HG02970 (cell line): ENCODE data around the gene GNB1L.

Experiments
- ATAC-seq: cut with Tn5 transposase; IDR thresholded peaks from one replicate; pipeline ENCODE4 v1.9.1; 2021; ENCODE audit warnings: mild to moderate bottlenecking, moderate library complexity, moderate number of reproducible peaks; ENCODE audit not compliant: unreplicated experiment, low FRiP score

The GNB1L gene

DNA sequence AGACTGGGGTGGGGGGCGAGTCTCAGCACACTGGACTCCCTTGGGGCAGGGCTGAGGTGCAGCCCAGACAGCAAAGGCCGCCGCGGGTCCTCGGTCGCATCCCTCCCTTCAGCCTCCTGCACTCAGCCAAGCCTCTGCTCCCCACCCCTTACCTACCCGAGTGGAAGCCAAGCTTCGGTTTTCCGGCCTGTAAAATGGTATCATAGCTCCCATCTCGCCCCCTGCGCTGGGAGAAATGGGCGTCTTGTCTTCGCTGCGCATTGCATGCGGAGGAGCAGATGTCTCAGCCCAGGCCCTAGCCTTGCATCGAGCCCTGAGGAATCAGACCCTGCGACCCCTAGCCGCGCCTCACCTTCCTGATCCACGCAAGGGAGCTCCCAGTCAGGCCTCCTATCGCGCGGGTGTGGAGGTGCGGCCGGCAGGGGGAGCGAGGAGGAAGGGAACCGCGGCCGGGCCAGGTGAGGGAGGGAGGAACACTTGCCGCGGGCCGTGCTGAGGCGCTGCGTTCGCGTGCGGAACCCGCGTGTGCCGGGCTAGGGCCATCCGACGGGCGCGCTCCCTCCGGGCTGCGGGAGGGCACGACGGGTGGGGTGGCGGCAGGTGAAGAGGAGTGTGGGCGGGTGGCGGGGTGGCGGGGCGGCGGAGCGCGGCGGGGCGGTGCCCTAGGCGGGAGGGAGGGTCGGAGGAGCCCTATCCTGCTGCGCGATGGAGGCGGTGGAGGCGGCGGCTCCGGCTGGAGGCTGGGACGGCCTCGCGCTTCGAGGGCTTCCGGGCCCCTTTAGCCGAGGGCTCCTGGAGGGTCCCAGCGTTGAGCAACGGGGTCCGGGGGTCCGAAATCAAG is 98.2 kb downstream of the GNB1L start:
- ATAC-seq = no peak

DNA sequence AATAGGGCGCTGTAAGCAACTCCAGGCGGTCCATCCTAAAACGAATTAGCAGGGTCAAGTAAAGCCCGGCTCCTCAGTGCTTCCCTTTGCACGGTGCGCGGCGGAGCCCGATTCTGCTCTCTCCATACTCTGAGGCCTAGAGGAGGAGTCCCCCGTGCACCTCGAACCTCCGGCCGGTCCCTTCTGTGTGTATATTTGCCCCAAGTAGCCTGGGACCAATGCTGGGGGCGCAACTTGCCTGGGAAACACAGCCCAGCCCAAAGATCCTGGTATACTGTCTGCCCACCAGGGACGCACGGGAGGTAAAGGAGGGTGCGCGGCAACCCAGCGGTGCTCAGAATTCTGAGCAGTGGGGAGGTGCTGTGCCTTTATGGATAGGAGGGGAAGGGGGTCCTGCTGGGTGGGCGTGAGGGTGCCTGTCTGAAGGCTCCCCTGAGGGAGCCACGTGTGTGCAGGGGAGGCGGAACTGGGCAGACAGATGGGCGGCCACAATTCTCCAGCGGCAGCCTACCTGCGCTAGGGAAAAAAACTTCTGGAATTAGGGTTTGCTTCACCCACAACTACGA is 98.9 kb downstream of the GNB1L start:
- no peak for ATAC-seq

DNA sequence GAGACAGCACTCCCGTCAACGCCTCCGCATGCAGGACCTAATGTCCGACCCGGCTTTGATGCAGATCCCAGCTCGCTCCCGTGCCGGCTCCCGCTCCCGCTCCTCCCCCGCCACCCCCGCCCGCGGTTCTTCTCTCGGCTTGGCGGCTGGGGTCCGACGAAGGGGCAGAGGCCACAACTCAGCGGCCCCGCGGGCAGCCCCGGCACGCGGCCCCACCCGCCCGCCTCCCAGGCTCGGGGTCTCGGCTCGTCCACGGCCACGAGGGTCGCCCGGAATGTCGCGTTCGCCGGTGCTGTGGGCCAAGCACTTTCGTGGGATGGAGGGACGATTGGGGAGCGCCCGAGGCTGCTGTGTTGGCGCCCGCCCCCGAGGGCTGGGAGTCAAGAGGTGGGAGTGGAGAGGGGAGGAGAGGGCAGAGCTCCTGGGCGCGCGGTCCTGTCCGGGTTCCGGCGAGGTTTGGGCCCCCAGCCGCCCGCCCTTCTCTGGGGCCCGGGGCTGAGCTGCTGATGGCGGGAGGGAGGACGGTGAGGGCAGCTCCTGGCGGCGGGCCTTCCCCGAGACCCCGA is 99.4 kb downstream of the GNB1L start:
- no peak for ATAC-seq

DNA sequence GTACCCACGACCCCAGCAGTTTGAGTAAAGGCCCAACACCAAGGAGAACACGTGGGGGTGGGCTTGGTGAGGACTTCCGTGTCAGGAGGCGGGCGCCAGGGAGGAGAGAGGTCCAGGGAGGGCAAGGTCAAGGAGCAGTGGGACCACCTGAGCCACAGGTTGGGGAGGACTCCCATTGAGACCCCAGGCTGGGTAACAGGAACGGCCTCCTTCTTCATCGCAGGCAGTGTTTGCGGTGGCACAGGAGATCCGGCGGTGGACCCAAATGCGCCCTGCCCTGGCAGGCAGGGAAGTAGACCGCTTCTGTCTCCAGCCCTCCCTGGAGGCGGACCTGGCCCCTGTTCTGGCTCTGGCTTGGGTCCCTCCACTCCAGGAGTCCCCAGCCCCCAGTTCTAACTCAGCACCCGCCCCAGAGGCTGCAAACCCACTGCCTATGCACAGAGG is 100.0 kb downstream of the GNB1L start:
- ATAC-seq = no peak

DNA sequence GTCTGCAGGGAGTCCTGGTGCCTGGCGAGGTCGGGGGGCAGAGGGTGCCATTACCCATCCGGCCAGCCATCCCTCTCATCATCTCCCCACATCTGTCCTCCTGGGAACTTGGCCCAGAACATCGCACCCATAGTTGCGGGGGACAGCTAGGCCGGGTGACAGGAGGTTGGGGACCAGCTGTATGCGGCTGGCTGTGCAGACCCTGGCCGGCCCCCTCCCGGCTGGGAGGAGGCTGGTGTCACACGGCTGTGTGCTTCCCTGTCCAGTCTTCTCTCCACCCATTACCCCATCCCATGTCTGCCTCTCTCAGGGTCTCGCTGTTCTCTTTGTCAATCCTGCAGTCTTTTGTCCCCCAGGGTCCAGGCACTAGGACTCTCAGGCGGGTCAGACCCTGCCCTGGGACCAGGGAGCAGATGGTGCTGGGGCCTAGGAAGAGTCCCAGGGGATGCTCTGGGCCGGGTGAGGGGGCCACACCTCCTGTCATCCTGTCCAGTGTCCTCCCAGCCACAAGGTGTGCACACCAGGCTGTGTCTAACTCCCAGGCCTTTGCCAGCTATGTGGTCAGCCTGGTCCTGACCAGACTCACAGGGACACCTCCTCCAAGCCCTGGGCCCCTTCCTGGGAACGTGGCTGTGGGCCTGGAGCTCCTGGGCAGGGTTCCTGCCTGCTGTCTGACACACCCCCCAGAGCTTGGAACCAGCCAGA is 100.5 kb downstream of the GNB1L start:
- ATAC-seq = no peak

DNA sequence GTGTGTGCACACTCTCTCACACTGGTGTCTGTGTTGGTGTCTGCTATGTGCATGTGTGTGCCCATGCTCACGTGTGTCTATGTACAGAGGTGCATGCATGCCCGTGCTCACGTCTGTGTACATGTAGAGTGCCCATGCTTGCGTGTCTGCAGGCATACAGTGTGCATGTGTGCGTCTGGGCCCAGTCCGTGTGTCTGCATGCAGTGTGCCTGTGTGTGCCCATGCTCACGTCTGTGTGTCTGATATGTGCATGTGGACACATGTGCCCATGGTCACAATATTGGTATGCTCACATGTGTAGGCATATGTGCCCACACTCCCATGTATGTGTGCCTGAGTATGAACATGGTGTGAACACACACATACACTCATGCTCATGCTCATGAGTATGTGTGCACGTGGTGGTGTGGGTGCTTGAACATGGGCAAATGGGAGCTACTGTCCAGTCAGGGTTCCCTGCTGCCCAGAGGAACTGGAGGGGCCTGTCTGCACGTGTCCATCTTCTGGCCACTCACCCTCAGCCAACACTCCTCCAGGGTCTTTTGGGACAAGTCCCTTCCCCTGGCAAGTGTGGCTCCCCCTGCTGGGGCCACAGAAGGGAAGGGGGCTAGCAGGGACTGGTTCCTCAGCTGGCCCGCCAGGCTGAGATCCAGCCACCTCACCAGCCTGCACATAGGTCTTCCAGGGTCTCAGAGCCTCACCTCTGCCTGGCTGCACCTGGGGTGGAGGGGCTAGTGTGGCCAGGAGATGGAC is 101.4 kb downstream of the GNB1L start:
- no peak for ATAC-seq

DNA sequence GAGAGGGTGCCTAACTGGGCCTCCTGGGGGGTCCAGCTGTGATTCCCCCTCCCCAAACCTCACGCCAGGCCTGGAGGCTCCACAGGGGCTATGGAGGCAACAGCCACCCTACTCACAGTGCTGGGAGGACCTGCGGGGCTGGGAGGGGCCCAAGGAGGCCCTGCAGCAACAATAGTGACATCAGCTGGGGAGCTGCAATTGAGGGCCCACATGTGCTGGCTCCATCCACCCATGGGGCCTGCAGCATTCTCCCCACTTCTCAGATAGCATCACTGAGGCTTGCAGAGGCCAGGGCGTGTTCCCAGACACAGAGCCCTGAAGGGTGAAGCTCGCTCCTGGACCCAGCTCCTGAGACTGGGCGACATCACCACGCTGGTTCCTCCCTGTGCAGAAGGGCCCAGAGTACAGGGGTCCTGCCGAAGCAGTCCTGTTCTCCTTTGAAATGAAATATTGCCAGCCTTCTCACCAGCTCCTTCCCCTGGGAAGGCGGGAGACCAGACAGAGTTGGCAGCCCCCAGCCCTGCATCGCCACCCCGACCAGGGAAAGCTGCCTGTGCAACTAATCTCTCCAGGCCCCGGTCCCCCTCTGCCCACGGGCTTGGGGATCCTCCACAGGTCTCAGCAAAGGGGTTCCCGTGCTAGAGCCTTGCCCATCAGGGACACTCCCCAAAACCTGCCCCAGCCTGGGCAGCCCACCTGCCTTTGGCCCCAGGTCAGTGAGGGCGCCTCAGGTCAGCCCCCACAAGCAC is 103.0 kb downstream of the GNB1L start:
- no peak for ATAC-seq

DNA sequence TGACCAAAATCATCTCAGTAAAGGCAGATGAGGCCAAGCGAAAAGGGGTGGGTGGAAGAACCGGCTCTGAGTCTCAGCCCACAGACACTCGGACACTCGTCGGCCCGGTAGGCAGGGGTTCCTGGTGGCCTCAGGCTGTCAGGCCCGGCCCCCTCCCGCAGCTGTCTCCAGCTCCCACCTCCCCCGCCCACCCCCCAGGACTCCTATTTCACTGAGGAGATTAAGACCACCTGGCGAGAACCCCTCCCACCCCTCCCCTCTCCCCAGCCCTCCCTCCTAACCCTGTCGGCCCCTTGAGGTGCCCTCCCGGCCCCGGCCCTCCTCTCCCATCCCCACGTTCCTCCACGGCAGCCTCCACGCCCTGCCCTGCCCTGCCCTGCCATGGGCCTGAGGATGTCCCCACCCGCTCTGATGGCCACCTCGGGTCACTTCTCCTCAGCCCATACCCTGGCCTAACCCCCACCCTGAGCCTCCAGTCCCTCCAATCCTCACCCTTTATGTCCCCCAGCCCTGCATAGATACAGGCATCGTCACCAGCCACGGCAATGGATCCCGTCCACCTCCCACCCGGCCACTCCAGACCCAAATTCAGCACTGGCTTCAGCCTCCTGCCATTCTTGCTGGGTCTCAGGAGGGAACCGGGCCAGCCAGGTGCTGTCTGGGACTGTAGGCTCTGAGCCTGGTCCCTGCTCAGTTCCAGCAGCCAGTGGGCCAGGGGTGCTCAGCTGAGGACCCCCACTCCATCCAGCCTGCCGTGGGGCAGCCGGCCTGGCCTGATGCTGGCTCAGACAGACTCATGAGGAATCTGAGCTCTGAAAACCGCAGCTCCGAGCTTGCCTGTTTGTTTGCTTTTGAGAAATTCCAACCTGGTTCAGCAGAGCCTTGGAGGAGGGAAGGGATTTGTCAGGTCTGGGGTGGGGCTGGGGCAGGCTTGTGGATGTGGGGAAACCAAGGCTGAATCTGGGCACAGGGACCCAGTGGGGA is 103.9 kb downstream of the GNB1L start:
- no peak for ATAC-seq

DNA sequence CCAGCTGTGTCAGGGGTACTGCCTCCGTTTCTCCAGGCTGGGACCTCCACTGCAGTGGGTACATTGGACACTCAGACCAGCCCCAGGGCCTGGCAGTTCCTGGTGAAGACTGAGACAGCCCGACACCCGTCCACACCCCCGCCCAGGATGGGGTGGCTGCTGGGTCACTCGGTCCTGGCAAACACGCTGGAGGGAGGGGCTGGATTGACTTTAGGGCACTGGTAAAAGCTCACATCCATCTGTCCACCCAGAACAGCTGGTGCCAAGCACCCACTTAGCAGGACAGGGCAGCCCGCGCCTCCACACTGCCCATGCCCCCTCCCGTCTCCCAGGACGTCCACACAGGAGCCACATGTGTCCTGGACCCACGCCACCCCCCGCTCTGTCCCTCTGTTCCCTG is 104.8 kb downstream of the GNB1L start:
- no peak for ATAC-seq

DNA sequence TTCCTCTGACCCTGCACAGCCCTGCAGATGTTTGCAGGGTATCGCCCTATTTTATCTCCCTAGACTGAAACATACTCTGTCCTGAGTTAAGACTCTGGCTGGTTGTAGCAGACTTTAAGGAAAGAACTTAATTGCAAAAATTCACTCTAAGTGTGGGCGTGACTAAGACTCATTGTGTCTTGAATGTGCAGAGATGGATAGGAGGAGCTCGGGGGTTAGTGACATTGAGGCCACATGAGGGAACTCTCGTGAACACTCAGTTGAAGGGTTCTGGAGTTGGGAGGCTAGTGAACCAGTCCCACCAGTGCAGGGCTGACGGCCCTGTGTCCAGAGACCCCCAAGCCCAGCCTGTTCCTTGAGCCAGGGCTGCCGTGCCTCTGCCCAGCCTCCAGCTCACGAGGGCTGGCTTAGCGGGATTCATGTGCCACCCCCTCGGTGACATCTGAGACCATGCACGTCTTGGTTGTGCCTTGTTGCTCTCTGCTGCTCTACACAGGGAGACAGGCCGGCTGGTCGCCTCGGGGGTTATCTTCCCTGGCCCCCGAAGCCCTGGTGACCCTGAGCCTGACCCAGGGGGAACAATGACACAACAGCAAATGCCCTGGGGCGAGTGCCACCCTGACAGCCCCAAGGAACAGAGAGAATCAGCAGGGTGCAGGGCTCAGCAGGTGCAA is 105.5 kb downstream of the GNB1L start:
- ATAC-seq = no peak

DNA sequence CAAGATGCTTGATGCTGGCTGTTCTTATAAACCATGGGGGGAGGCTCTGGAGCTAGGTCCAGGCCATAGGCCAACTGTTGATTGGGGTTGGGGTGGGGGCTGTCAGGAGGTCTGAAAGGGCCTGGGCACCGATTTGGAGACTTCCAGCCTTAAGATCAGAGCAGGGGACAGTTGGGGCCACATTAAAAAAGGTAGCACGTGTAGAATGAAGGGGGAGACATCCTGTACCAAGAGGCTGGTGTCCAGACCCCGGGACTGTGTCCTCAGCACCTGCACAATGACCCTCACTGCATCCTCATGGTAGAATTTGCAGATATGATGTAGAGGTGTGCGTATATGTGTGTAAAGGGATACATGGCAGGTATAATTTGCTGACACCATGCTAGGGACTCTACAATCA is 106.5 kb downstream of the GNB1L start:
- no peak for ATAC-seq

DNA sequence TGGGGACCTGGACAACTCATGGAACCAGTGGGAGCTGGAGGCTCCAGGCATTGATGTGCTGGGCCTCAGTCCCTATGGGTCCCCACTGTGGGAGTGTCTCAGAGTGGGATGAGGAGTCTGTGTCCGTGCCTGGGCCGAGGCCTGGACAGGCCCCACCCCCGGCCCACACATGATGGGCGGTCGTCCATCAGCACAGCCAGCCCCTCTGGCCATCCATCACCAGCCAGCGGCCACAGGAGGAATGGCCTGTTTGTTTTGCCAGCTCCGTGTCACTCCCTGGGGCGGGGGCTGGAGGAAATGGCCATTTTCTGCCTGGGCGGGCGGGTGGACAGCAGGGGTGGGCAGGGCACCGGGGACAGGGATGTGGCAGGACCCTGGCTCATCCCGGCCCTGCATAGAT is 107.1 kb downstream of the GNB1L start:
- ATAC-seq = no peak

DNA sequence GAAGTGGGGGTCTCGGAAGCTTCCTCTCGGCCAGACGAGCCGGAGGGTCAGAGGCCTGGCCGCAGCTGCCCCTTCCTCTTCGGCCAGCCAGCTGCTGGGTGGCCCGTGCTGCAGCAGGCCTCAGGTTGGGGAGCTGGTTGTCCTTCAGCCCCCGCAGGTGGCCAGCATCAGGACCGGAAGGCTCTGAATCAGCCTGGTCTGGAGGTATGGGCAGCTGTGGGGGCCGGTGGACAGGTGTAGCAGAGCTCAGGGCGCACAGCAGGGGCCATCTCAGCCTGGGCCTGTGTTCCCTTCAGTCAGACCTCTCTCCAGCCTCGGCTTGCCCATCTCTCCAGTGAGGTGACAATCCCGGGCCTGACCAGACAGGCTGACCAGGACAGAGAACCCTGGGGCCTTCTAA is 107.9 kb downstream of the GNB1L start:
- ATAC-seq = no peak

DNA sequence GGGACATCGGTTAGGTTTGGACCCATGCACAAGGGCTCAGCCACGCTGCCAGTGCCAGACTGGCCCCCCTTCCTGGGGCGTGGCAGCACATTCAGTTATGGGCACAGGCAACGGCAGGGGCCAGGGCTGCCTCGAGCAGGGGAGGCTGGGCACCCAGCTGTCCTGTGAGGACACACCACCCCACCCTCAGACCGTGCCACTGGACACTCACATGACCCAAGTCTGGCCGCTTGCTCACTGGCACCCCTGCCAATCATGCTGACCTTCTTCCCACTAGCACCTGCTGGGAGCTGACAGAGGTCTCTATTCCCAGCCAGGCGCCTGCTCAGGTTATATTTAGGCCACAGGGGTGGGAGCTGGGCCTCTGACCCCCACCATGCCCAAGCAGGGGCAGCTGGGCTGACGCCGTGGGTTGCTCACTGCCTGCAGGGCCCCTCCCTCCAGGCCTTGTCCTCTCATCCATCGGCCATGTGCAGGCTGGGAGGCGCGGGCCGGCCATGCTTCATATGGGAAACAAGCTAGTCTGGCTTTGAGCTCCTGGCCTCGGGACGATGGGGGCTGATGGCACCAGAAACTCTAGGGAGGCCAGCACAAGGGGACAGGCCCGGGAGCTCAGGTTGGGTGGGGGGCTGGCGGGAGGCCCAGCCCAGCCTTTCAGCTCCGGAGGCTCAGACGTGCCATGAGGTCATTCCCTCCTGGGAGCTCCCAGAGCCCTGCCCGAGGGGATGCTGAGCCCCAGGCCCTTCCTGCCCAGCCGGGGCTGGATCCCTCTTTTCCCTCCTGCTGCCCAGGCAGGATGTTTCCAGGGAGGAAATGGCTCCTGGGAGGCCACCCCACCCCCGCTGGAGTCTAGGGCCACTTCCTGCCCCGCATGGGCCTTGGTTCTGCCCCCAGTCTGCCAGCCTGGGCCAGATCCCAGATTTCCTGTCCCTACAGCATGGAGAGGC is 109.2 kb downstream of the GNB1L start:
- ATAC-seq = no peak

DNA sequence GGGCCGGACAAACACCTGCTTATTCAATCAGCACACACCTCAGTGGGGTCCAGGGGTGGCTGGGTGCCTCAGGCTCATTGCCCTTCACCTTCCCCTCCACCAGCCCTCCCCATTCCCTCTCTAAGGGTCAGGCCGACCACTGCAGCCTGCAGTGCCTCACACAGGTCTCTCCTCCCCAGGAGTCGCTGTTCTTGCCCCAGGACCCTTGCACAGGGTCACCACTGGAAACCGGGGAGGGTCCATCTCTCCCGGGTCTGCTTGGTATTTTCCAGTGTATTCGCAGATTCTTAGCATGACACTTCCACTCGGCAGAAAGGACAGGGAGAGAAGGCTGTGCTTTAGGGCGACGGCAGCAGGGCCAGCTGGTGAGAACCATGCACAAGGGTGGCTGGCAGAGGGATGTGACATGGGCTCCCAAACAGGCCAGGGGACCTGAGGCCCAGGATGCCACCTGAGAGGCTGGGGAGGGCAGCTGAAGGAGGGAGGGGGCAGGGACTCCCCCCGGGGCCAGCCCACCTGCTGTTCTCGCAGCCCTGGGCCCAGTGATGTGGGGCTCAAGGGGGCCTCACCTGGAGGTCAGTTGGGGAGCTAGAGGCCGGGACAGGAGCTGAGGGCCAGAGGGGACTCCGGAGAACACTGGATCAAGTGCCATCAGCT is 110.2 kb downstream of the GNB1L start:
- no peak for ATAC-seq

DNA sequence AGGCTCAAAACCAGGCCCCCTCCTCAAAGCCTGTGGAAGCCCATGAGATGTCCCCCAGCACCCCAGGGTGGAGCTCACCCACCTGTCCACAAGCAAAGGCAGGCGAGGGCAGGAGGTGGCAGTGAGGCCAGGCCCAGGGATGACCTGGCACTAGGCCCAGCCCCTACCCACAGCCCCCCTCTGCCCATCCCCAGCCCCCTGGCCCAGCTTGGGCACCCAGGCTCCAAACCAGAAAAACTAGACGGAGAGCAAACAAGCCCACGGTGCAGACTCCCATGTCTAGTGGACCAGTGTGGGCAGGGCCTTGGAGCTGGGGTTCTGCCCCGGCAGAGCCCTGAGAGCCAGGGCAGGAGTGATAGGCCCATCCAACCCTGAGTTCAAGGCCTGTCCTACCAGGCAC is 111.0 kb downstream of the GNB1L start:
- no peak for ATAC-seq

DNA sequence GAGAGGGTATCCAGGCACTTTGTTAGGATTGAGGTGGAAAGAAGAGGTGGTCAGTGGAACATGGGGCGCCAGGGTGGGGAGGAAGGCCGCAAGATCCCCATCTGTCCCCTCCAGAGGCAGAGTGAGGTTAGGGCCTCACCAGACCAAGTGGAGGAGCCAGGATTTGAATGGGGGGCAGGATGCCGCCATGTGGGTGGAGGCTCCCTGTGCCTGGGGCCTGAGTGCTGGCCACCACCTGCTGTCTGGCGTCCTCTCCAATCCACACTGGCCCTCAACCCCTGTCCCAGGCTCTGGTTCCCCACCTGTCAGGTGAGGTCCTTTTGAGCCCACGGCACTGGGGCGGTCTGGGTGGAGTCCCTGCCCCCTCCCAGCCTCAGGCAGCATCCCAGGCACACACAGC is 111.6 kb downstream of the GNB1L start:
- no peak for ATAC-seq
